Activated CD4-positive, alpha-beta T cell treated with anti-CD3 and anti-CD28 coated beads for 24 hours (primary cell): ENCODE data around the gene SKI.

ENCODE experiments used
- DNase-seq, 2 donors: peaks; one replicate each; pipeline ENCODE4 v3.0.0-alpha.2; 2020; ENCODE audit warnings: low read depth in 2 of 2

Gene SKI

DNA sequence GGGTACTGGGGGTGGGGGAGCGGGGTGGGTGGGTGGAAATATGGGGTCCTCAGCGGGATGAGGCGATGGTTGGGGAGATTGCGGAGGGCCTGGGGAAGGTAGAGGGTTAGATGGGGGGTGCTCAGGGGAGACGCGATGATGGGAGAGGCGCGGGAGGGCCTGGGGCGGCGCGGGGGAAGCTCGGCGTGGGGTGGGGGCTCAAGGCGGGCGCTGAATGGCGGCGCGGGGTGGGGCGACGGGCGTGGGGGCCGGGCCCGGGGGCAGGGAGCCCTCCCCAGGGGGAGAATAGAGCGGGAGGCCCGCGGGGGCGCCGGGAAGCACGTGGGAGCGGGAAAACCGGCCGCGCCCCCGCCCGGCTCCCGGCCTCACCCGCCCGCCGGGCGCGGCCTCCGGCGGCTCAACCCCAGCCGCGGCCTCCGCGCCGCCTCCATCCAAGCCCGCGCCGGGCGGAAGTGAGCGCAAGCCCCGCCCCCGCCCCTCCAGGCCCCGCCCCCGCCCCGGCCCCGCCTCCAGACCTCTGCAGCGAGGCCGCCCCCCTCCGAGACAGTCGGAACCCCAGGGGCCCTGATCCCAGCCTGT lies 33.7 kb upstream of the SKI start, which contains the start of gene FAAP20:
Gene FAAP20, minus strand, starts transcription at position 454 of the 579 bp plus-strand sequence. Its CDS starts 23 bp downstream, at position 431.
- DNase-seq, result peak in 1 of 2 donors; percentile 50

DNA sequence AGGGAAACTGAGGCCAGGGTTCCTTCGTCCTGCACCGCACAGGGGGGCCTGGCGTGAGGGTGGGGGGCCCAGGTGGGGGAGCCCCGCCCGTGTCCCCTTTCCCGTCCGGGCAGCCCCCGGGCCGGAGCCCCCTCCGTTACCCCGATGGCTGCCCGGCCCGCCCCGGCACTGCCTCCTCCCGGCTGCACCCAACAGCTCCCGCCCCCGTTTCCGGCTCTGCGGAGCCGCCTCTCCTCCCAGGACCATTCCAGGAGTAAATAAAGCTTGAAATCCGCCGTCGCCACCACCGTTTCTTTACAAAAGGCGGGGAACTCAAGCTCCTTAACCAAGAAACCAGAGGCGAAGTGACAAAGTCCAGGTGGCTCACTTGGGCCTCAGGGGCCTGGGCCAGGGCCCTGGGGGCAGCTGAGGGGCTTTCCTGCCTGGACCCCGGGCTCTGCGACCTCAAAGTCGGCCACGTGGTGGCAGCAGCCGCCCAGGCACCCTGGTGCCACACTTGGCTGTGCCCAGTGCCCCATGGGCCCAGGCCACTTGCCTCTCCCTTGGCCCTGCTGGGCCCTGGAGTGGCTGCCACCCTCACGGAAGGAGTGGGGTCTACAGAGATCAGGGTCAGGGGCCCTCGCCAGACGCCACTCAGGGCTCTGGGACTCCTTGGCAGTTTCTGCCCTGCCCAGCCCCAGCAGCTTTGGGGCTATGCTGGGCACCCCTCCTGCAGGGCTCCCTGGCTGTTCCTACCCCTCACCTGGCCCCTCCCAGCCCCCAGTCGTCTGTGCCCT lies 33.0 kb upstream of the SKI start:
- DNase-seq, result peak; percentile 71 to 76

DNA sequence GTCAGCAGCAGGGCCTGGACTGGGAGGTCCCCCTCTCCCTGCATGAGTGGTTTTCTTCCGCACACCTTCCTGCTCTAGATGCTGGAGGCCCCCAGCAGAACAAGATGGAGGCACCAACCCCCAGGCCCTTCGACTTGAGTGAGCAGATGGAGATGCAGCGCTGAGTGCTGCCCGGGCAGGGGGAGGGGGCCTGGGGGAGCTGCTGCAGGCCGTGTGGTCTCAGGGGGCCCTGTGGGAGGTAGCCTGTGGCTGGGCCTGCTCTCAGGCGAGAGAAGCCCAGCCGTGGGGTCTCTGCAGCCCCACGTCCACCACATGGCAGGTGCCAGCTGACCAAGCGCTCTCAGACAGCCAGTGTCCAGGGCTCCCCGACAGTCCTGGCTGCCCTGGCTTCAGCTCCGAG lies 32.3 kb upstream of the SKI start:
- DNase-seq, result no peak

DNA sequence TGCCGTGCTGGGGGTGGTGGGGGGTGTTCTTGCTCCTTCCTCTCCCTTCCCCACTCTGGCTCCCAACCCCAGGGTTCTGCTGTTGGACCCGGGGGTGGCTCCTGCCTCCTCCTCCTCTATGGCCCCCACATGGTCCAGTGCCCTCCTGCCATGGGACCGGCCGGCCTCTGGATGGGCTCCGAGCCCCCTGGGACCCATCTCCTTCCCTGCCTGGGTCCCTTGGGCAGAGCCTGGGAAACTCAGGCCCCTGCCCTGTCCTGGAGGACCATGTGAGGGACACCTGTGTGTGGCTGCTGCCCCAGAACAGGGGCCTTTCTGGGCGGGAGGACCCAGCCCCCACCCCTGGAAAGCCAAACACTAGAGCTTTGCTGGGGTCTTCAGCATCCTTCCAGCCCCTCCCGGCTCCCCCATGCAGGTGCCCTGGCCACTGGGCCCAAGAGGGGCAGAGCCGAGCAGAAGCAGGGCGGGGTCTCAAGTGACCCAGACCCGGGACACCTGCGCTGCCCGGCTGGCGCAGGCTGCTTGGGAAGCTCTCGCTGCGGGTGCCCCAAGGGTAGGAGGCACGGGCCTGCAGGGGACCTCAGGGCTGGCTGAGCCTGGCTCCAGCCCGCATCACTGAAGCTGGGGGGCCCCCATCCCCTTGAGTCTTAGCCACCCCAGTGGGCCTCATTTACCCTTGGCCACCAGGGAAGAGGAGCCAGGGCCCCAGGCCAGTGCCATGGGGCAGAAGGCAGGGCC lies 31.0 kb upstream of the SKI start:
- no peak for DNase-seq

DNA sequence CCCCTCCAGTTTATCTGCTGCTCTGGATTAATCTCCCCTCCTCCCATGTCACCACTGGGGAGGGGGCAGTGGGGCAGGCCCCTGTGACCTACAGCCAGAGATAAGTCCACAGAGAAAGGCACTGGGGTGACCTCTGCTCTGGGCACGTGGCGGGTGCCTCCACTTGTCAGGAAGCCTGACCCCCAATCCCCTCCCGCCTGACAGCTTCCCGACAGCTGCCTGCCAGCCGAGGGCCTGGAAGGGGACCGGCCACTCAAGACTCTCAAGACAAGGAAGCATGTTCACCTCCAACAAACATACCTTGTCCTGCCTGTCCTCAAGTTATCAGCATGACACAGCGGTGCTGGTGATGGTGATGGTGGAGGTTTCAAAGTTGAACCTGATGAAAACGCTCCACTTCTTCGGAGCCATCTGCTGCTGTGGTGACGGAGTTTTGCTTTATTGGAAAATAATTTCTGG lies 30.4 kb upstream of the SKI start:
- no peak for DNase-seq

DNA sequence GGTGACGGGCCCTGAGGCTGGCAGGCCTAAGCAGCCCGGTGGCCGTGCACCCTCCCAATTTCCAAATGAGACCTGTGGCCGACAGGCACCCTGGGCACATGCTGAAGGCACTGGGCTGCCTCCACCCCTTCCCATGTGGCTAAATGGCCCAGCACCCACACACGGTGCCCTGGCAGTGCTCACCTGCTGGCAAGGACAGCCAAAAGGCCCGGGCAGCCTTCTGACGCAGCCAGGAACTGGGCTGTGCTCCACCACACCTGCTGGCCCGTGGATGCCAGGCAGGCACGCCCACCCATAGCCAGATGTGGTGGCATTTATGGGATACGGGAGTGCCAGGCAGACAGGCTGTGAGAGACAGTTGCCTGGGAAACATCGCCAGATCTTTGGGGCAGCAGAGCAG lies 29.5 kb upstream of the SKI start:
- no peak for DNase-seq

DNA sequence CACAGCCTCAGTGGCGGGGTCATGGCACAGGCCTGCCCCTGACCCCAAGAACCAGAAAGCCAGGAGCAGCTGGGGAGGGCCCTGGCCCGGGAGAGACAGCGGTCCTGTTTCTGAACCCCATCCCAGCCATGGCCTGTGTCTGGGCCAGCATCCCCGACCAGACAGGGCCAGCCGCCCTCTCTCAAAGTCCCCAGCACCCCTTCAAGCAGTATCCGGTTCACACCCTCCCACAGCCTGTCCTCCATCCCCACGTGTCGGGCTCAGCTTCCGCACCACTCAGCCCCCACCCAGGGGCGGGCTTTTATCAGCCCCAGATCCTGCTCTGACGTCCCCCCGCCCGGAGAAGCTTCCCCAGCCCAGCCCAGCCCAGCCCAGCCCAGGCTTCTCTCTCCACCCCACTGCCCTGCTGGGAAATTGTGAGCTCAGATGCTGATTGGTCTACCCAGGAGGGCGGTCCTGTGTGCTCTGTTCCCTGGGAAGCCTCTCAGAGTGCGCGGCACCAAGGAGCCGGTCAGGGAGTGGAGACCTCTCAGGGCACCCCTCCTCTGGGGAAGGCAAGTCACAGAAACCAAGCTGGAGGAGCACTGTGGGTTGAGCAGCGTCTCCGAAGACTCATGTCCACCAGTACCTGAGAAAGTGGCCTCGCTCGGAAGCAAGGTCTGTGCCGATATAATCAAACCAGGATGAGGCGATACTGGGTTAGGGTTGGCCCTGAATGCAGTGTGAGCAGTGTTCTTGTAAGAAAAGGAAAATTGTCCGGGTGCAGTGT lies 28.9 kb upstream of the SKI start:
- peak; percentile 65 to 83 for DNase-seq

DNA sequence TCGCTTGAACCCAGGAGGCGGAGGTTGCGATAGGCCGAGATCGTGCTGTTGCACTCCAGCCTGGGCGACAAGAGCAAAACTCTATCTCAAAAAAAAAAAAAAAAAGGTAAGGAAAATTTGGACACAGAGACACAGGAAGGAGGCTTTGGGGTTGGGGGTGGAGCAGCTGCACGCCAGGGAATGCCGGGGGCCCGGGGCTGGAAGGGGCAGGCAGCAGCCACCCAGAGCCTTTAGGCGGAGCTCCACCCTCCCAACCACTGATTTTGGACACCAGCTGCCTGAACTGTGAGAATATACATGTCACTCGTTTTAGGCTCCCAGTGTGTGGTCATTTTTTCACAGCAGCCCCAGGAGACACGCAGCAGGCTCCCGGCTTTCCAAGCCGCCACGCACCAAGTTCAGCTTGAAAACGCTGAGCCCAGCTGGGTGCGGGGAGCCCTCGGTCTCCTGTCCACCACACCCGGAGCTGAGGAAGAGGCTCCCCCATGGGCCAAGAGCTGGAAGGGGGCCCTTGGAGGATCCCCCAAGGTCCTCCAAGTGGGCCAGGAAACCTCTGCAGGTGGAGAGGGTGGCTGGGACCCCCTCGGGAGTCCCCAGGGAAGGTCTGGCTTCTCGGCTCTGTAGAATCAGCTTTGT lies 27.7 kb upstream of the SKI start:
- no peak for DNase-seq

DNA sequence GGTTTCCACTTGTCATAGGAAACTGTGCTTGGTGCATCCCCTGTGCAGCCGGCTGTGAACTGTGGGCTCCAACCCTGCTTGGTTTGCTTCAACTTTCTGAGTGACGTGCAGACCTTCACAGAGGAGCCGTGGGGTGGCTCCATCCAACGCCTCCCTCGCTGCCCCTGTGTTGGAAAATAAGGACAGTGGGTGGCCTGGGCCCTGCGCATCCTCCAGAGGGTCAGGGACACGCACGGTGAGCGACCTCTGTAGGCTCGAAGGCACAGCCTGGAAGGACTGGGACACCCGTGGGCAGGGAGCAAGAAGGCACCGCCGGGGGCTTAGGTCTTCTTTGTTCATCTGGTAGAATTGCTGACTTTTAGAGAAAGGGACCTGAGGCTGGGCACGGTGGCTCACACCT lies 27.1 kb upstream of the SKI start:
- no peak for DNase-seq

DNA sequence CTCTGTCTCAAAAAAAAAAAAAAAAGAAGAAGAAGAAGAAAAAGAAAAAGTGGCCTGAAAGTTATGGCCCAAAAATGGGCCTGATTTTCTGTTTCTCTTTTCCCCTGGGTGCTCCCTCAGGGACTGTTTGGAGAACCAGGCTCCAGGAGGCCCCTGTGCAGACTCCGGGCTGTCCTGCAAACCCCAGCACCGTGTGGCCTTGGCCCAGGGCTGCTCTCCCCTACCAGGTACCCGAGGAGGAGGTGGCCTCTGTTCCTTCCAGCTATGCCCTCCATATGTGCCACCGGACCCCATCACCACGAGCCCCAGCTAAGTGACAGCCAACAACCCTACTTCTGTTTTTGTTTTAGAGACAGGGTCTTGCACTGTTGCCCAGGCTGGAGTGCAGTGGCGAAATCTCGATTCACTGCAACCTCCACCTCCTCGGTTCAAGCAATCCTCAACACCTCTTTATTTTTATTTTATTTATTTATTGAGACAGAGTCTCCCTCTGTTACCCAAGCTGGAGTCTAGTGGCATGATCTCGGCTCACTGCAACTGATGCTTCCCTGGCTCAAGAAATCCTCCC lies 26.0 kb upstream of the SKI start:
- no peak for DNase-seq

DNA sequence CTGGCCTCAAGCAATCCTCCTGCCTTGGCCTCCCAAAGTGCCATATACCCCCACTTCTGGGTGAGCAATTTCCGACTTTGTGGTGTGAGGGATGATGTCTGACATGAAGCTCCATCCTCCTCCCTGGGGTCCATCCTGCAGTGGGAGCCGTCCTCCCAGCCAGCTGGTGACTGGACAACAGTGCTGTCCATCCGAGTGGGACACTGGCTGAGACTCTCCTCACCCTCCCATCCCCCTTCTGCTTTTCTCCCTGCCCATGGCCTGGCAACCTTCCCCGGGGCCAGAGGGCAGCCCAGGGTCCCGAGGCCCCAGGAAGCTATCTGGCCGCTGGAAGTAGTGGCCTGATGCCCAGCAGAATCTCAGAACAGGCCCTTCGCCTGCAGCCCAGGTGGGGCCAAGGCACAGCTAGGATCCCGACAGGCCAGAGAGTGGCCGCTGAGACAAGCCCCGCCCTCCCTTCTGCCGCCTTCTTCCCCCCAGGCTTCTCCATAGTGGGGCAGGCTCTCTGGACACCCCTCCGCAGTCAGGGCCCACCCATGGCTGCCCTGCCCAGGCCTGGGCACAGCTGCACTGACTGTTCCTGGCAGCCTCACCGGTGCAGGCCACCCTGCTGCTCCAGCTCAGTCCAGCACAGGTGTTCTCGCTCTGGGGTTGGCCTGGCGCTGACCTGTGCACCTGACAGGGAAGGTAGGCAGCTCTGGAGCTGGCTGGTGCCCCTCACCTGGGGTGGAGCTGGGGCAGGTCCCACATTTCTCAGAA lies 25.1 kb upstream of the SKI start:
- DNase-seq, result no peak

DNA sequence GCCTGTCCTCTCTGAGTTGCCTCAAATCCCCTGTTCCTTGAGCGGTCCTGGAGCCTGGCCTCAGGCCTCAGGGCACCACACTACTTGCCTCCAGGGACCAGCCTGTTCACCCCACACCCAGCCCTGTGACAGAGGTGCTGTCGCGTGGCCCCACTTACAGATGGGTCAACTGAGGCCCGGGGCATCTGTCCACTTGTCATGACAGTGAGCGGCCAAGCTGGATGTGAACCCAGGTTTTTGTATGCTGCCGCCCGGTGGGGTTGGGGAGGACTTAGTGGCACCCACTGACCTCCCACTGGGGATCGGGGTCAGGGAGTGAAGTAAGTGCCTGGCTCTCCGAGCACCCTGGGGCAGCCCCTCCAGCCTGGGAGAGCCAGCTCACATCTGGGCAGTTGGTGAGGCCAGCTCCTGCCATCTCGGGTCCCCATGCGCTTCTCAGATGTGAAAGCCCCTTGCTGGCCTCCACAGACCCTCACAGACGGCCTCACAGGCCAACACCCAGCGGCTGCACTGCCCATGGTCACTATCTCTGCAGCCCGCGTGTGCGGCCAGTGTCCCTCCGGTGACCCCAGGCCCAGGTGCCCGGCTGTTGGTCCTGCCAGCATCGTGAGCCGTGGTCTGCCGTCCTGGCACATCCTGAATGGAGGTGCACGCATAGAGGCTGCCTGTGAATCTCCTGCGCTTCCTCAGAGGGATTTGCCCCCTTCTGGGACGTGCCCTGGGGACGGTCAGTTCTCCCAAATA lies 24.3 kb upstream of the SKI start:
- DNase-seq, result no peak

DNA sequence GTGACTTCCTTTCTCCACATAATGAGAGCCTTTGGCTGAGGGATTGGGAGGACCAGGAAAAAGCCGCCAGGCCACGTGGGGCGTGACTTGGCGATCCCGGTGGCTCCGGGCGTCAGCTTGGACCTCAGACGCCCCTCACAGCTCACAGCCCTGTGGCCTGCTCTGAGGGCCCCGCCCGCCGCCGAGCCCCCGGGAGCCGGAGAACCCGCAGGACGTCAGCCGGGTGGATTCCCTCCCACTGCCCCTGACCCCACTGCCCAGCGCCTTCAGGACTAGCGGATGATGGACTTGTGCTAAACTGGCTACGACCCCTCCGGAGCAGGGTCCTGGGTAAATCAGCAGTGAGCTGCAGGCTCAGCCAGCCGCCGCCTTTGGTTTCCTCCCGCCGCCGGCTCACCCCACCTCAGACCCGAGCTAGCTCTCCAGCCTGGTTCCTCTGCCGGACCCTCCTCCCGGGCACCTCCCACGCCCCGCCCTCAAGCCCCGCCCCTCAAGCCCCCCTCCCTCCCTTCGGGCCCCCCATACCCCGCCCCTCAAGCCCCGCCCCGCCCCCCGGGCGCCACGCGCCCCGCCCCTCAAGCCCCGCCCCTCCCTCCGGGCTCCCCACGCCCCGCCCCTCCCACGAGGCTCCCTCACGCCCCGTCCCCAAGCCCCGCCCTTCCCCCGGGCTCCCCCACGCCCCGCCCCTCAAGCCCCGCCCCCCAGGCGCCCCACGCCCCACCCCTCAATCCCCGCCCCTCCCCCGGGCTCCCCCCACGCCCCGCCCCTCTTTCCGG lies 23.5 kb upstream of the SKI start:
- DNase-seq, result no peak

DNA sequence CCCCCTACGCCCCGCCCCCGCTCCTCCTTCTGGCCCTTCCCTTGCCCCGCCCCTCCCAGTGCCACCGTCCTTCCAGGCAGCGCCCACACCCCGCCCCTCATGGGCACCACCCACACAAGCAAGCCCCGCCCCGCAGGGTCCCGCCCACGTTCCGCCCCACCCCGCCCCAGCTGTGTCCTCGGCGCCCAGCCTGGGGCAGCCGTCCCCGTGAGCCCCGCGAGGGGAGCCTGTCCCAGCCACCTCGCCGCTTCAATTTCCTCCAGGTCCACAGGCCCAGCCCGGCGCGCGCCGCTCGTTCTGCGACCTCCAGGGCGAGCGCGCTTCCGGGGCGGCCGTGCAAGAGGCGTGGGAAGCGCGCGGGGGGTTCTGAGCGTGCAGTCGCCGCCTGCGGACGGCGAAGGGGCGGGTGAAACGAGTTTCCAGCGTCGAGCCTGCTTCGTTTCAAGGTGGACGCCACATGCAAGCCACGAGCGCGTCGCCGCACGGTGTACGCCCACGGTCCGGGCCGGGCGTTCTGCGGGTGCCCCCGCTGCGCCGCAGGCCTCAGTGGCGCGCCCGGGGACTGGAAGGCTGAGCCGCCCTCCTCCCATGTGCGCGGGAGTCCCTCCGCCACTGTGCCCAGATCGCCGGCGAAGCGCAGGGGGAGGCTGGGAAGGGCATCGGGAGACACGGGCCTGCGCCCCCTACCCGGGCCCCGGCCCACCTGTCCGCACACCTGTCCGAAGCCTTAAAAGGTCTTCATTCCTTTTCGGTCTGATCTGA lies 22.7 kb upstream of the SKI start:
- DNase-seq, result peak; percentile 88 to 93

DNA sequence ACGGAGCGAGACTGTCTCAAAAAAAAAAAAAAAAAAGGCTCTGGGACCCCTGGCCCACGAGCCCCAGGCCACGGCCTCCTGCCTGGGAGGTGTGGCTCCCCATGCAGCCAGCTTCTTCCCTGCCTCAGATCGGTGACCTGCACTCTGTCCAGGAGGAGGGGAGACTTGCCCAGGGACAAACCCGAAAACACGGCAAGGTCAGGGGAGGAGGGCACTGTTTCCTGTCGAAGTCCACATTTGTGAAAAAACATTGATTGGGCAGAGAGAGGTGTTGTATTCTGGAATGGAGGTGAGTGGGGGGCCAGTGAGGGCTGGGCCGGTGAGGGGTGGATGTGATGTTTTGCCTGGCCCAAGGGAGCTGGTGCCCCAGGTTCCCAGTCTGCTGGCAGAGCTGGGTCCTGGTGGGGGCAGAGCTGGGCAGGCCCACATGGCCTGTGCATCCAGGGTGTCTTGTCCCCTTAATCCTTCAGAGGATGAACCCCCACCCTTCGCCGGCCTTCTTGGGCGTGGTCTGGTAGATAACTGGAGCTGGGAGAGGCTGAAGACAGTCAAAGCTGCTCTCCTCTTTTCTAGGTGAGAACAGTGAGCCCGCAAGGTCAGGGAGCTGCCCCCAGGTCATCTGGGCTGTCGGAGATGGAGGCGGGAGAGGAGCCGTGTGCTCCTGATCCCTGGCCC lies 21.2 kb upstream of the SKI start:
- DNase-seq, result no peak

DNA sequence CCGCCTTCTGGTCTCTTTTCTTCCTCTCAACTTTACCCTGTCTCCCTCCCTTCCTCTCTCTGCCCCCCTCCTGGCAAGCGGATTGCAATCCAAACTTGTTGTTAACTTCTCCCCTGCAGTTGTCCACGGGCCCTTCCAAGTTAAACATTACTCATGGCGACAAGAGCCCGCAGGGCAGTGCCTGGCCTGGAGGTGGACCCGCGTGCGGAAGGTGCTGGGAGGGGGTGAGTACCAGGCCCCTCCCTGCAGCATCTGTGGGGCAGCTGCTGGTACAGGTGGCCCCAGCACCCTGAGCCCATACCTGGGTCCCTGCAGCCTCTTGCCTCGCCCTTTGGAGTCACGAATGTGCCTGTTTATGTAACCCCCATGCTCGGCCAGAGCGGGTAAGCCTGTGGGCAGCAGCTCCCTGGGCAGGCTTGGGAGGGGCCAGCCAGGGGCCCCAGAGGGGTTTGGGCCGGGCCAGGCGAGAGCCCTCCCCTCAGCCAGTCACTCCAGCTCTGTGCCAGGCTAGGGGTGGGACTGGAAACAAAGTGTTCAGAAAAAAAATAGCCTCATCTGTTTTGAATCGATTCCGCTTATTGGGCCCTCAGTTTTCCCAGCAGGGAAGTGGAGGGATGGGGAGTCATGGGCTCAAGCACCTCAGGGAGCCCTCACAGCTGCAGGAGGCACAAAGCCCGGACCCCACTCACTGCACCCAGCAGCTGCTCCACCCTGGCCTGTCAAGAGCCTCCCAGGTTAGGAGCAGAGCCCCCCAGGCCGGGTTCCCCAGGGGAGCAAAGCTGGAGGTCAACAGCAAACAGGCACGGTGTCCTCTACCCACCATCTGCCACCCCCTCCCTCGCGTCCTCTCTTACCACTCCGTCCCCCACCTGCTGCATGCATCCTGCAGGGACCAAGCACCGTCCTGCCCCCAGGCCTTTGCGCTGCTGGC lies 19.5 kb upstream of the SKI start:
- DNase-seq, result no peak
